ENCODE data around the gene ANKRD37. TPM values are rescaled to one million over a fixed set of nuclear protein-coding genes. Genes with fewer than 3 reads are reported as not detected.

The ANKRD37 gene
- total and polyA plus RNA-seq, 2 of the 8 experiments (the other 6 are each of a cell fraction or from before 2014, with no cell fraction given), result 2.8 to 3.4 TPM

DNA sequence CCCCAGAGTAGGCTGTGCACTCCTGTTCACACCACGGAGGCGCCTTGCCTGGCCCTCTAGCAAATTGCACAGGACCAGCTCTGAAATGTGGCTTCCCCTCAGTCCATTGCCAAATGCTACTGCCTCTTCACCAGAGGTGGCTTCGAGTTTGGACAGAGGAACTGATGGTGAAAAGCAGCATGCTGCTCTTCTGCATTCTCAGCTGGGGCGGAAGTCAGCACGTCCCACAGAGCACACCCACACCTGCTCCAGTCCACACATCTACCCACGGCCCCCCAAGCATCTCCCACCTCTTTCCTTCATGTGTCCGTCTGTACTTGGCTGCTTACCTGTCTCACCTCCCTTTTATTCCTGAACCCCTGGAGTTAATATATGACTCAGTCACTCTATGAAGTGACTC is 44.4 kb upstream of the ANKRD37 start:
- TF ChIP-seq HDAC2 (IDR thresholded peaks at IDR 0.05; ENCODE audit: borderline replicate concordance in 1 of 2, low read depth in 2 of 2, low read length in 2 of 2) (no peak), GABPA (IDR thresholded peaks at IDR 0.05; ENCODE audit: borderline replicate concordance, insufficient read depth, low read length) (no peak), RFX5 (IDR thresholded peaks at IDR 0.05; ENCODE audit: borderline replicate concordance, low read depth, low read length) (no peak)
- Histone ChIP-seq H3K4me2 (ENCODE audit: insufficient read depth in 1 of 2, low read depth in 2 of 2, low read length in 2 of 2) (no peak overlapping the region), H4K8ac (ENCODE audit: extremely low read depth, insufficient read depth, low read length) (no peak overlapping the region), H2BK12ac (ENCODE audit: low read depth, low read length) (no peak overlapping the region), H2BK5ac (ENCODE audit: low read depth, low read length) (no peak overlapping the region), H2AK5ac (ENCODE audit: low read depth, low read length) (no peak overlapping the region), H3K14ac (ENCODE audit: insufficient read length) (no peak overlapping the region), H3K4ac (replicated peaks; ENCODE audit: insufficient read length, low read depth, low read length) (no peak overlapping the region), H3K23ac (ENCODE audit: insufficient read length) (no peak overlapping the region), H3K4me1 (replicated peaks in 1 of 4; ENCODE audit: control insufficient read depth in 3 of 4, insufficient read depth in 4 of 4, low read length in 3 of 4) (peaks cover 0 to 9% (median 1%) of the 10 kb centered on the region in 4 experiments; a peak in 4 of 7 replicates), H3K18ac (ENCODE audit: extremely low read depth, low read length) (no peak overlapping the region), H3K79me2 (ENCODE audit: control insufficient read depth in 1 of 2, insufficient read depth in 2 of 2, low read length in 2 of 2) (no peaks in the 10 kb centered on the region), H2BK120ac (replicated peaks; ENCODE audit: low read depth, low read length) (no peak overlapping the region), H4K91ac (replicated peaks; ENCODE audit: insufficient read length, low read length) (no peak overlapping the region), H2BK20ac (ENCODE audit: low read length) (no peak overlapping the region), H4K20me1 (replicated peaks in 1 of 2; ENCODE audit: control insufficient read depth in 1 of 2, insufficient read depth in 2 of 2, low read length in 2 of 2) (no peaks in the 10 kb centered on the region), H3K9me3 (ENCODE audit: insufficient read depth in 2 of 2, low read depth in 1 of 2, low read length in 1 of 2) (no peaks in the 10 kb centered on the region), H3K79me1 (ENCODE audit: low read depth, low read length) (no peaks in the 10 kb centered on the region), H2AFZ (ENCODE audit: low read length) (no peak overlapping the region), H4K5ac (ENCODE audit: insufficient read length, low read depth, low read length) (no peak overlapping the region), H3K23me2 (ENCODE audit: low read depth, low read length) (no peaks in the 10 kb centered on the region), H3K27ac (ENCODE audit: low read depth, low read length) (no peak overlapping the region), H3K27me3 (replicated peaks in 1 of 4; ENCODE audit: control insufficient read depth in 3 of 4, extremely low read depth in 1 of 4, insufficient read depth in 3 of 4, low read length in 3 of 4) (no peaks in the 10 kb centered on the region), H3K9ac (replicated peaks in 1 of 4; ENCODE audit: extremely low read depth in 1 of 4, low read depth in 3 of 4, low read length in 3 of 4) (no peak overlapping the region), H3K56ac (replicated peaks; ENCODE audit: insufficient read length, low read depth, low read length) (no peak overlapping the region), H3K36me3 (ENCODE audit: control insufficient read depth in 2 of 4, insufficient read depth in 4 of 4, low read length in 3 of 4) (peaks cover 0 to 19% (median 1%) of the 10 kb centered on the region in 4 experiments; a peak in 5 of 8 replicates), H3K4me3 (ENCODE audit: extremely low read depth in 1 of 4, insufficient read depth in 2 of 4, low read depth in 3 of 4, low read length in 4 of 4) (no peak overlapping the region), H2BK15ac (ENCODE audit: low read length) (no peak overlapping the region)
- DNase-seq (ENCODE audit: low read depth in 1 of 2, low spot score in 2 of 2) (no peak), FAIRE-seq (no peak)
- 94% methylated on average over 7 of the region's 7 CpGs; no CpG with 5 or more reads in 1 of the 2 experiments for WGBS, 2 experiments (ENCODE audit: extremely low coverage in 1 of 2, insufficient coverage in 1 of 2, insufficient read length in 1 of 2, insufficient replicate concordance in 2 of 2, low coverage in 1 of 2, low lambda C conversion rate in 2 of 2, missing lambda C conversion rate in 1 of 2)
- ChIA-PET POLR2A (ENCODE audit: partially characterized antibody) (interaction anchor here (0.7 to 1.2 kb wide), 2 partner anchors 18 to 209 kb away, joined by 3 read pairs; partner anchors contain the start of gene SLC25A4), CTCF (ENCODE audit: partially characterized antibody) (no interaction called here)

Measured in H1 (cell line).